Stimulated activated CD4-positive, alpha-beta T cell treated with anti-CD3 and anti-CD28 coated beads, Interleukin-1b, Interleukin-23, amount 100 ng/mL, for 24 hours (primary cell): ENCODE results near the gene TPP1.

Source experiments
- DNase-seq, 4 experiments: peaks; one replicate each; pipeline ENCODE4 v3.0.0-alpha.2; 2020; ENCODE audit warnings: low read depth in 4 of 4, low spot score in 1 of 4

TPP1 gene

DNA sequence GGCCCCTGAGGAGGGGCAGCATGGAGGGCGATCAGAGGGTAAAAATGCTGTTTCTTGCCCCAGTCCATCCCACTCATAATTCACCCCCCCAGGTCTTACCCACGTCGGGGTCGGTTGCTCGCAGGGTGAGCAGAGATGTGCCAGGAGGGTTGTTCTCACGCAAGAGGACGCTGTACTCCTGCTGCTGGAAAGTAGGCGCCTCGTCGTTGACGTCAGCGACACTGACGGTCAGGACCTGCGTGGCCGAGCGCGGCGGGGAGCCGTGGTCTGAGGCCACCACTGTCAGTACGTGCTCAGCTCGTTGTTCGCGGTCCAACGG, 10.3 kb upstream of the TPP1 start:
- DNase-seq = no peak

DNA sequence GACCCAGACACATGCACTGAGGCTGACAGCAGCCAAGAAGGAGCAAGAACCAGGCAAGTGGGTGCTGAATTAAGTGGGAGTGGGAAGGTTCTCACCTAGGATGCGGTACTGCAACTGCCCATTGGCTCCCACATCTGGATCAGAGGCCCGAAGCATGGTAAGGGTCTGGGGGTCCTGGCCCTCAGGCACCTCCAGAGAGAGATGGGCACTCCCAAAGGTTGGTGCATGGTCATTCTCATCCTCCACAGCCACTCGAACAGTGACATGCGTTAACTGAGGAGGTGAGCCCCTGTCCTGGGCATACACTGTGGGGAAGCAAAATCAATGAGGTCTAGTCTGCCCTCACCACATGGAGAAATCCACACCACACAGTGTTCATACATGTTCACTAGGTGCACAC, 9.3 kb upstream of the TPP1 start:
- no peak for DNase-seq

DNA sequence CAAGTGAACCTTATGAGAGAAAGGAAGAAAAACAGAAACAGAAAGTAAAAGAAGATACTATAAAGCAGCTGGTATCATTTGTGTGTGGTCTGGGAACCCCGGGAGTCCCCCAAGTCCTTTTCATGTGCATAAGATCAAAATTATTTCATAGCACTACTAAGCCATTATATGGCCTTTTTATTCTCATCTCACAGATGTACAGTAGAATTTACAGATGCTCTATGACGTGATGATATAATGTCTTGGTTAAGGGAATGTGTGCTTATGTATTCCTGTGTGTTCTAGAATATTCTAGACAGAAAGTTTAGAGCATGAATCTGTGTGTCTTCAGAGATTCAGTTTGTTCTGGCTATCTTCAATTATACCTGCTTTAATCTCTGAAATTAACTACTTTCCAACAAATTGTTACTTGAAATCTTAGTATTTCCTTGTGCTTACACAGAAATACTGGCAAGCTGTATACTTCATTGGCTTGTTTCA, 8.6 kb upstream of the TPP1 start:
- DNase-seq = no peak

DNA sequence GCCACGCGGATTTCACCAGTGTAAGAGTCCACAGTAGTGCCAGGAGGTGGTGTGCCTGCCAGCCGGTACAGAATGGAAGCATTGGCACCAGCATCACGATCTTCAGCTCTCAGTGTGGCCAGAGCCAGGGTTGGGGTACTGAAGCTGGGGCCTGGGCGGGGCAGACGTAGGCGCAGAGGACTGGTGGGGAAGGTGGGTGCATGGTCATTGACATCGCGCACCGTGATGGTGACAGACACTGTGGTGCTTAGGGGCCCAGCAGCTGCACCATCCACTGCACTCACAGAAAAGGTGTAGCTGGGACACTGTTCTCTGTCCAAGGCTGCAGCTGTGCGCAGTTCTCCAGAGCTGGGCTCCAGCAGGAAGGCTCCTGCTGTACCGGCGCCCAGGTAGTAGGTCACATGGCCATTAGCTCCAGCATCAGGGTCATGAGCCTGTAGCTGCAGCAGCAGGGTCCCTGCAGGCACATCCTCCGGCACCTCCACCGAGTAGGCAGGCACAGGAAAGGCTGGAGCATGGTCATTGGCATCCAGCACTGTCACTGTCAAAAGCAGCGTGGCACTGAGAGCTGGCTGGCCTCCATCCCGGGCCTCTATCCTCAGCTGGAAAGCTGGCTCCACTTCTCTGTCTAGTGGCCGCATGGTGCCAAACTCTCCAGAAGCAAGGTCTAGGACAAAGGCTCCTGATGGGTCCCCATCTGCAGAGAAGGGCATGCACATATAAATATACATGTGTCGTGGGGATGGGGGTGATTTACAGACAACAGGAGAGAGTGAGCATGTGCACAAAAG, 7.9 kb upstream of the TPP1 start:
- no peak for DNase-seq

DNA sequence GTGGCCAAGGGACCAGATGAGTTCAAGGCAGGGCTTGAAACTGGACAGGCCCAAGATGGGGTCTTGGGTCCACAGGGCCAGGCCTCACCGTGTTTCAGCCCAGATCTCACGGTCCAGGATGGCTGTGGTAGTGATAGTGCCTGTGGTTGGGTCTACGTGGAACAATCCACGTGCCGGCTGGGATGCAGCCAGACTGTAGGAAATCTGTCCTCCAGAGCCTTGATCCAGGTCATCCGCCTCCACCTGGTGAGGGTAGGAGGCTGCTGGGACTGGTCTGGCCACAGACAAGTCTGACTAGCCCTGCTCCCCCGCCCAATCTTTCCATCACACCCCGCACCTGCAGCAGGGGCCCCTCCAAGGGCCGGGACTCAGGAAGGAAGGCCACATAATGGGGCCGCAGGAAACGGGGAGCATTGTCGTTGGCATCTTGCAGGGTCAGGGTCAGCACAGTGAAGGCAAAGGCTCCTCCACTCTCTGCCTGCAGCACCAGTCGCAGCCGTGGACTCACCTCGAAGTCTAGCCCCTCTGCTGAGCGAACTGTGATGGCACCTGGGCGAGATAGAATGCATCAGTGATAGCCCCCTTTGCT, 6.7 kb upstream of the TPP1 start:
- no peak for DNase-seq

DNA sequence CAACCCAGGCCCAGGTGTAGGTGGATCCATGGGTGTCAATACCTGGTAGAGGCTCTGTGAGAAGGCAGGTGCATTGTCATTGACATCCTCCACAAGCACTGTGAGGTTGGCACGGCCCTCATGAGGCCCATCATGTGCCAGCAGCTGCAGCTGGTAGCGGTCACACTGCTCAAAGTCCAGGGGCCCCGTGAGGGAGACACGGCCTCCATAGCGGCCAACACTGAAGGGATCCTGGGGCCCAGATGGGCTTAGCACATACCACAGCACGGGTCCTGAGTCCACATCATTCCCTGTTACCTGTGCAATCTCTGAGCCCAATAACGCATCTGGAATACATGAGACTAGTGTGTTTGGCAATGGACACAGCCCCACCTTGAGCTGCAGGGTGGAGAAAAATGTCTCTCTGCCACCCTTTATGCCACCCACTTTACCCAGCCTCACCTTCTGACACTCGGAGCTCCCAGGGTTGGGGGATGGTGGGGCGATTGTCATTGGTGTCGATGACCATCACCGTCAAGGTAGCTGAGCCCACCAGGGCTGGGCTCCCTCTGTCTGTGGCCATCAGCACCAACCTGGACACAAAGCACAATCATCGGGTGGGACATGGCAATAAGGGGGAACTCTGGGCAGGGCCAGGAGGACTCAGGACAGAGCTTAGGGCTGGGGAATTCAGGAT, 6.1 kb upstream of the TPP1 start:
- no peak for DNase-seq

DNA sequence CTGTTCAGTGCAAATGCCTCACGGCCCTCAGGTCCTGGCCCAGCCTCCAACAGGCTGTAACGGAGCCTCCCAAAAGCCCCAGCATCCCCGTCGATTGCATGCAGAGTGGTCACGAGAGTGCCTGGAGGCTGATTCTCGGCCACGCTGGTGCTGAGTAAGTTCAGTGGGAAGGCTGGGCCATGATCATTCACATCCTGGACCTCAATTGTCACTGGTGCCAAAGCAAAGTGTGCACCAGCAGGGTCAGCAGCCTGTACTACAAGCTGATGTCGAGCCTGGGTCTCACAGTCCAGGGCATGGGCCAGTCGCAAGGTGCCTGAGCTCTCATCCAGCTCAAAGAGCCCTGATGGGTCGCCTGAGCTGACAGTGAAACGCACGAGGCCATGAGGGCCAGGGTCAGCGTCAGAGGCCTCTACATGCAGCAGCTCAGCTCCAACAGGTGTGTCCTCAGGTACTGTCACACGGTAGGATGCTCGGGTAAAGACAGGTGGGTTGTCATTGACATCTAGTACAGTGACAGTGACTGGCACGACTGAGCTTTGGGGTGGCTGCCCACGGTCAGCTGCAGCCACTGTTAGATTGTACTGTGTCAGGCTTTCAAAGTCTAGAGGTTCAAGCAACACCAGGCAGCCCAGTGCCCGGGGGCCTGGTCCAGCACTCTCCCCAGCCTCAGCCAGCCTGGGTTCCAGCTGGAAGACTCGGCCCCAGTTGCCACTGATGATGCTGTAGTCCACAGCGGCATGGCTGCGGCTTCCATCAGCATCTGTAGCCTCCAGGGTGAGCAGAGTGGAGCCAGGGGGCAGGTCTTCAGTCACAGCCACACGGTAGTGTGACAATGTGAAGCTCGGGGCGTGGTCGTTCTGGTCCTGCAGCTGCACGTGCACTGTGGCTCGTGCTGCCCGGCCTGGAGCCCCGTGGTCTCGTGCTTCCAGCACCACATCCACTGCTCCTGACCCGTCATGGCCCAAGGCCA, 4.5 kb upstream of the TPP1 start:
- DNase-seq = no peak

DNA sequence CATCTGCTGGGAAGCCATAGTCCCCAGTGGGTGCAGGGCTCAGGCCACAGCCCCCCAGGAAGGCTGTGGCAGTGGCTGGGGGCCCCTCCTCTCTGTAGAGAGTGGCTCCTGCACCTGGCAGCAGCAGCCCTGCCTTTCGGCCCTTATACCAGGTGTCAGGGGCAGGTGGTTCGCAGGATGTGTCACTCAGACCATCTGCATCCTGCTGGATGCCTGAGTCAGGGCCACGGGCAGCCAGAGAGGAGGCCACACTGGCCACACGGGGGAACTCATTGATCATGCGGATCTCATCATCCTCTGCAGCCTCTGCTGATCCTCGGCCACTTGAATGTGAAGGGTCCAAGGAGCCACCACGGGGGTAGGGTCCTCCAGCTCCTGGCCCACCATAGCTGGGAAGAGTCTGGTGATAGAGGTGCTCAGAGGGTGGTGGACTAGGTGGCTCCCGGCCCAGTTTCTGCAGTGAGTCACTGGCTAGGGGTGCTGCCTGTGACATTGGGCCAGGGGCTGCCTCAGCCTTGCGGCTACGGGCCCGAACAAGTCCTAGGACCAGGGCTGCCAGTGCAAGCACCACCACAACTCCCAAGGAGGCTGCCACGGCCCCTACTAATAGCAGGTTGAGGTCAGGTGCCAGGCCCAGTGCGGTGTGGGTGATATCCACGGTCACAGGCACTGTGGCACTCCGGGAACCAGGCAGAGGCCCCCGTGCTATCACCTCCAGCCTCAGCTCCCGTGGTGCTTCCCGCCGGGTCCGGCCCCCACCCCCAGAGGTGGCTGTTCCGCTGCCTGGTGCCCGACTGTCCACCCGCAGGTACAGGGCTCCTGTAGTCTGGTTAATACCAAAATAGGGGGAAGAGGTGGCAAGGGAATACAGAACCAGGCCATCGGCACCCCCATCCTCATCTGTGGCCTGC, 3.3 kb upstream of the TPP1 start:
- no peak for DNase-seq

DNA sequence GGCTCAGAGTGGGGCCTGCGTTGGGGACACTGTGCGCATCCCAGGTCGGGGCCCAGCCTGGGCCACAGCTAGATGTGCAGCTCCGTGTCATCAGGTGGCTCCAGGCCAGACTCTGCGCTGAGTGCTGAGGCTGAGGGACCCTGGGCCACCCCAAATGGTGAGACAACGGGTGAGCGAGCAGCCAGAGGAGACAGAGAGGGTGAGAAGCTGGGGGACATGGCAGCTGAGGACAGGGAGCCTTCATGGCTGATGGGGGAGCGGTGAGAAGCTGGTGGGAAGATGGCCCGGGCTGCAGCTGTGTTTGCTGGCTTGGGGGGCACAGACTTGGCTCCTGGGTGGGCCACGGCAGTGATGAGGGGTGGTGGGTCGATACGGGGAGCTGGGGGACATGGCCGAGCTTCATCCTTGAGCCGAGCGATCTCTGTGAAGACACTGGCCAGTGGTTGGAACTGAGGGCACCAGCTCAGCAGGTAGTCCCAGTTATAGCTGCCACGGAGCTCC, 2.5 kb upstream of the TPP1 start:
- no peak for DNase-seq

DNA sequence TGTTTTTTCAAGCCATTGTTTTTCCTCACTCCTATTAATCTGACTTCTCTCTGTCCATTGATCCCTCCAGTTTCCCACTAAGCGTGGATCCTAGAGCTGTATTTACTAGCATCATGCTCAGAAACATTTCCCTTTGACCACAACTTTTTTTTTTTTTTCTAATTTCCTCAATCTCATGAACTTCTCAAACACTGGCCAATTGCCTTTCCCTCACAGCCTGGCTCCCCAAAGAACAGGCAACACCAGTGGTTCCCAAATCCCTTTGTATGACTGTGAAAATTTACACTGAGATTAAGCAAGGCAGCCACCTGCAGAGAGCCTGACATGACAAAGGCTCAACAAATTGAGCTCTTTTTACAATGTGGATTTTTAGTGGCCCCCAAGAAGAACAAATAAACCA, 1.4 kb upstream of the TPP1 start:
- DNase-seq = no peak

DNA sequence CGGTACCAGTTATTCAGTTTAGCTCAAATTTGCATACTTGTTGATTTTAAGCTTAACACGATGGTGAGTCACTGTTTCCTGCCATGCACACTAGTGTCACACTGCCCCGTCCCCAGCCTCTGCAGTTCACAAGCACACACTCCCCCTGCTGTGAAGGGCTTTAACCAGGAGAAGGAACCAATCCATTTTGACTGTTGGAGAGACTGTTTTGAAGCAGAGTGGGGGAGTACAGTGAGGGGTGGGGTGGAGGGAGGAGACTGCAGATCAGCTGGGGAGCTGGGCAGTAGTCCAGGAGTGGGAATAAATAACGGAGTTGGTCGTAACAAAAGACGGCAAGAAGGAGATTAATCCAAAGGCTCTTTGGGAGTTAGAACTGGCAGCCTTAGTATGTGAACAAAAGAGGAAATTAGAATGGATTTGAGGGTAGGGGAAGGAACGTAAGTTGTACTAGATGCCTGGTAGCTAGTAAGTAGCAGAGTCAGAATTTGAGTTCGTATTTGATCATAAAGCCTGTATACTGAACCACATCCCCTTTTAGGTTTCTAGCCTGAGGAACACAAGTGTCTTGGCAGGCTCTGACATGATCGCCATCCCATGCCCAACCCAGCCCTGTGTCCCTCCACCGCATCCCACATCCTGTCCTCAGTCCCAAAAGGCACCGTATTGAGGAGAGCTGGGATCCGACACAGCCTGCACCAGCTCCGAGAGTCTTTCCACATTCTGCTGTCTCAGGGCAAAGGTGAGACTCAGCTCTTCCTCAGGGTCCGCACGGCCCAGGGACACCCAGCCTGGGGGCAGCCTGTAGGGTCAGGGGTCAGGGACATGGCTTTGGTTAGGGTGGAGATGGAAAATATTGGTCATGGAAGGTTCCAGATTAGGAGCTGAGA, 862 bp downstream of the TPP1 start:
- peak in 1 of 4 experiments; percentile 51 for DNase-seq

DNA sequence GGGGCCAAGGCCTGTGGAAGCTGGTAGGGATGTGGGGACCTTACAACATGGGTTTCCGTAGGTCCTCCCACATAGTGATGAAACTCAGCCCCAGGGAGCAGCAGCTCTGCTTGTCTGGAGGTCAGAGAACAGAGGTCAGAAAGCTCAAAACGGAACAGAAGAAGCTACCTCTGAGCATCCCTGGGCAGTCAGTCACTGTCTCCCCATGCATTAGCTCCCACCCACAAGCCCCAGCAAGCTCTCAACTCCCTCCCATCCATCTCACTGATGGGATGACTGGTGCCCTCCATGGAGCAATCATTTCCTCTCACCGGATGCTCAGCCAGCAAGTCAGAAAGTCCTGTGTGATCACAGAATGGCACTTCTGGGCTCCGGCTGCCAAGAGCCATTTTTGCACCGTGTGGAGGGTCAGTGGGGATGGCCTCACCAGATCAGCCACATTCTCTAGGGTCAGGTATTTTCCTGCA, 1.9 kb downstream of the TPP1 start:
- DNase-seq = no peak

DNA sequence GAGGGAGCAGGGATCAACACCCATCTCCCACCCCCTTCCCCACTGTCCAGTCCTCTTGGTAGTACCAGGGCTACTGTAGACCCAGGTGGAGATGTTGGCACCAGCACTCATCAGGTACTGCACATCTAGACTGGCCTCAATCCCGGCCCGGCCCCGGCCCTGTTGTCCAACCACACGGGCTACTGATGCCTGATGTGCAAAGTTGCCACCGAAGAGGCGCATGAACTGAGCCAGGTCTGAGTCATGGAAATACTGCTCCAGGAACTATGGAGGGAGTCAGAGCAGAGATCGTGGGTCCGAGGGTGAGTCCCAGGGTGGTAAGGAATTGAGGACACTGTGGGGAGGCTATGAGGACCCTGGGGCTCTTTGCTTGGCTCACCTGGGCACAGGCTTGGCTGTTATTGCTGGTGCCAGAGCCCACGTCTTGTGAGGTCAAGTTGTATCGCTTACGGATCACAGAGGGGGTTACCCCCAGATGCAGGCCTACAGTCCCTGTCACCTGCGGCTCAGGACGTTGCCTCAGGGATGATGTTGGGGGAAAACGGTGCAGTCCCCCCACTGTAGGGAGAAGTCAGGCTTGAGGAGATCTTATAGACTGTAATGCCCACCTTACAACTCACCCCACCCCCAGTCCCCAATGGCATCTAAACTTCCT, 2.5 kb downstream of the TPP1 start:
- no peak for DNase-seq

DNA sequence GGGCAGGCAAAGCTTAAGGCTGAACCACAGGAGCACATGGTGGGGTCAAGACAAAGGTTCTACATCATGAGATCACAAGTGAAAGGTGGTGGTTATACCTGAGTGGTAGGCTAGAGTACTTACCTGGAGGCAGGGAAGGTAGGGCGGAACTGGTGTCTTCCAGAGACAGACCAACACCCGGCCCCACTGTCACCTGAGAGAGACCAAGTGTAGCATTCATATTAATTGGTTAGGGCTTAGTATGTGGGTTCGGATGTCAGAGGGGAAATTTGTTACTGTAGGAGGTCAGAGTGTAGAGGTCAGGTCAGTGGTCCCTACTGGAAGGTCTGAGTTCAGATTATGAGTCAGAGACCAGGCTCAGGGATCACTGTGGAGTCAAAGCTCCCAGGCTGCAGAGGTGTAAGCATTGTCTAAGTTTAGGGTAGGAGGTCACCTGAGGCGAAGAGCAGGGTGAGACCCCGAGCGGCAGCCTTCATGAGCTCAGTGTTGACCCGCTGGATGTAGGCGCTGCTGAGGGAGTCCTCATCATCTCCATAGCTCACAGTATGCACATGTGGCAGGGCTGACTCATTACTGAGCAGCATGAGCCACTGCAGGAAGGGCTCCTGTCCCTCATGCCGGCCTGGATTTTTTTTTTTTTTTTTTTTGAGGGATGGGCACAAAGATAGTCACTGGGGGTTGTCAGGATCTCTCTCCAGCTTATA, 3.2 kb downstream of the TPP1 start:
- no peak for DNase-seq

DNA sequence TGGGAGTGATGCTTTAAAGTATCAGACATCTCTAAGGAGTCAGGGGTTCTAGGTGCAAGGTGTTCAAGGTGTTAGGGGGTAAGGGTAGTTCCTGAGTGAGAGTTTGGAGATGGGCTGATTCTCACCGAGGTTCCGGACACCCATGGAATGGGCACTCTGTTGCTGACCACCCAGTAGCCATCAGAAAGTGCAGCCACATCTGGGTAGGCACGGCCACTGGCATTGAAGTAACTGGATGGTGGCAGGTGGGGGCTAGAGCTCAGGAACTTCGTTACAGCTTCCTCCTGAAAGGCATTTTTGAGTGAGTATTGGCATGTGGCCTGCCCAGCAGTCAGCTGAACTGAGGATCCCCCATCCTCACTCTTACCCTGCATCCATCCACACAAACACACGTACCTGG, 4.2 kb downstream of the TPP1 start:
- DNase-seq = no peak

DNA sequence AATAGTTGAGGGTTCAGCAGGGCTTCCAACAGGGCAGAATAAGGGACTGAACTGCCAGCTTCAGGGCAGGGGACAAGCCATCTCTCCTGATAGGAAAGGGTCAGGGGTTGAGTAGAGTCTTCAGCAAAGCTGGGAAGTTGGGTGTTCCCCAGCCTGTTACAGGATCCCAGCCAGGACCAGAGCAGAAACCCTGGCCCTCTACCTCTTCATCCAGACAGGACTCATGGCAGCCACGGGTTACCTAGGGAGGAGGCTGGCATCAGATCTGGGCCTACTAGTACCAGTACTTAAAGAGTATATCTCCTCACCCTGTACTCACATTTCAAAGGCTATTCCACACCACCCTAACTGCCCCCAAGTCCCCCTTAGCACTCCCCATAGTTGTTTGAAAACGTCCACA, 4.8 kb downstream of the TPP1 start:
- no peak for DNase-seq

DNA sequence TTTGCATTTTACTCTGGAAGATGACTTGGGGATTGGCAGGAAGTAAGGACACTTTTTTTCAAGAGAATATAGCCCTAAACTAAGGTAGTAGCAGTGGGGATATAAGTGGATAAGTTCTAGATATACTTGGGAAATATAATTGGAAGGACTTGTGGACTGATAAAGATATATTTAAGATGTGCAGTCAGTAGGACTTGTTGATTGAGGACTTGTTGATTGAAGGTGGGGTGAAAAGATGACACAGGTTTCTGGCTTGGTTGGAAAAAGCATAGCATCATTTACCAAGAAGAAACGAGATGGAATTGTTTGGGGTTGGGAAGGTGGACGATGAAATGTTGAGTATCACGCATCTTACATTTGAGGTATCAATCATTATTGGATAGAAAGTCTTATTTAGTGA, 5.7 kb downstream of the TPP1 start:
- DNase-seq = no peak
